Mucosa of rectum (tissue), 2 donors: ENCODE data around the gene ANTXR1.
A peak's percentile ranks its signal among the peaks of the same experiment; 100 is the strongest.

Experiments used
- H3K27ac ChIP-seq, 2 donors: one replicate each; pipeline ENCODE4 v1.7.0; 2013; ENCODE audit warnings: inconsistent platforms in 2 of 2, low read depth in 2 of 2, low read length in 2 of 2
- H3K27me3 ChIP-seq, 2 donors: one replicate each; pipeline ENCODE4 v1.7.0; 2013; ENCODE audit warnings: low read length in 2 of 2; ENCODE audit not compliant: control insufficient read depth in 2 of 2, insufficient read depth in 2 of 2
- H3K36me3 ChIP-seq, 2 donors: one replicate each; pipeline ENCODE4 v1.7.0; 2013; ENCODE audit warnings: low read length in 2 of 2; ENCODE audit not compliant: control insufficient read depth in 2 of 2, insufficient read depth in 2 of 2
- H3K4me1 ChIP-seq, 2 donors: one replicate each; pipeline ENCODE4 v1.7.0; 2013; ENCODE audit warnings: low read length in 2 of 2, mild to moderate bottlenecking in 1 of 2; ENCODE audit not compliant: control insufficient read depth in 2 of 2, insufficient read depth in 2 of 2
- H3K4me3 ChIP-seq, 2 donors: one replicate each; pipeline ENCODE4 v1.7.0; 2013; ENCODE audit warnings: low read length in 2 of 2
- H3K9ac ChIP-seq, 2 donors: one replicate each; pipeline ENCODE4 v1.7.0; 2013; ENCODE audit warnings: low read length in 2 of 2, low read depth in 1 of 2, mild to moderate bottlenecking in 1 of 2
- H3K9me3 ChIP-seq, 2 donors: one replicate each; pipeline ENCODE4 v1.7.0; 2013; ENCODE audit warnings: low read length in 2 of 2; ENCODE audit not compliant: control insufficient read depth in 2 of 2
- donor health status: healthy.
- donor health status: Normal muscosa, but diverticular disease.

The ANTXR1 gene

DNA sequence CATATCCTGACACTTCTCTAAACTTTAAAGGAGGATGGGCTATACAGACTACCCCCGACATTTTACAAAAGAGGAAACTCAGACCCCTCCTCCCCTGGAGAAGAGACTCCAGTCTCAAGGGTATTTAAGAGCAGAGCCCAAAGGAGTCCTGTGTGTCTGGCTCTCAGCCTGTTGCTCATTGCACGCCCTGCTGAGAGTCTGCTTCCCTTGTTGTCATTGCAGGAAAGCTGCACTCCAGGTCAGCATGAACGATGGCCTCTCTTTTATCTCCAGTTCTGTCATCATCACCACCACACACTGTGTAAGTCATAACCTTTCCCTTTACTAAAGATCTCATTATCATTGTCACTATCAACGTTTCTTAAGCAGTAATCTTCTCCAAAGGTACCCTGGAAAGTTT, 111.4 kb downstream of the ANTXR1 start:
- no peaks in the 10 kb centered on the region for H3K36me3 ChIP-seq
- H3K4me1 ChIP-seq: no peaks in the 10 kb centered on the region
- H3K4me3 ChIP-seq: no peak overlapping the region
- no peak overlapping the region for H3K9ac ChIP-seq
- no peak overlapping the region for H3K27ac ChIP-seq
- no peaks in the 10 kb centered on the region for H3K27me3 ChIP-seq
- no peaks in the 10 kb centered on the region for H3K9me3 ChIP-seq

DNA sequence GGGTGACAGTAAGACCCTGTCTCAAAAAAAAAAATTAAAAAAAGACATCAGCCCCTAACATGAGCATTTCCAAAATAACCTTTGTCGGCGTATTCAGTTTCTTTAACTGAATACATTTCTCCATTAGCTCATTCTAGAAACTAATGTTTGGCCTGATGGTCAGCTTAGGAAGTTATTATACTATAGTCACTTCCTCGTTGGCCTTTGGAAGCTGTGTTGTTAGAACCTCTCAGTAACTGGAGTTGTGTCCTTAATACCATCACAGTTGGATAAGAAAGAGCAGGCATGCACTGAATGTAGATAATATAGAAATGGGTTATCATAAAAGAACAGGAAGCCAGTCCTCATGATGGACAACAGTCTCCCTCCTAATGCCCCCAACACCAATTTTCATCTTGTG, 112.8 kb downstream of the ANTXR1 start:
- H3K4me1 ChIP-seq: no peaks in the 10 kb centered on the region
- H3K9me3 ChIP-seq: no peaks in the 10 kb centered on the region
- no peaks in the 10 kb centered on the region for H3K27me3 ChIP-seq
- no peak overlapping the region for H3K27ac ChIP-seq
- H3K36me3 ChIP-seq: no peaks in the 10 kb centered on the region
- no peak overlapping the region for H3K4me3 ChIP-seq
- H3K9ac ChIP-seq: no peak overlapping the region

DNA sequence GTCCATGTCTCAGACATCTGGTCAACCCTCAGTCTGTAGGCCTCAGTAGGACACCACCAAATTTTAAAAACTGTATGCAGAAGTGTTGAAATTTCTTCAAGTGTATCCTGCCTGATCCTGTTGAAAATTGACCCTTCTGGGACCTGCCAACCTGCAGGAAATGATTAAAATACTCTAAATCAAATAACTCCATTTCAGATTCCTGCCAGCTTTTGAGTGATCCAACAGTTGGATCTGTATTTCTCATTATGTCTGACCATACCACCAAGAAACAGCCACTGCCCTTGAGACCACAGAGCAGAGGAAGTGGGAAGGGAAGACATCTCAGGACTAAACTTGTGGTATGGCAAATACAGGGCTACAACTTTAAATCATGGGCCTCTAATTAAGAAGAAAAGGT, 113.4 kb downstream of the ANTXR1 start:
- no peak overlapping the region for H3K27ac ChIP-seq
- no peak overlapping the region for H3K4me3 ChIP-seq
- H3K4me1 ChIP-seq: no peaks in the 10 kb centered on the region
- no peaks in the 10 kb centered on the region for H3K9me3 ChIP-seq
- H3K36me3 ChIP-seq: no peaks in the 10 kb centered on the region
- H3K27me3 ChIP-seq: no peaks in the 10 kb centered on the region
- no peak overlapping the region for H3K9ac ChIP-seq

DNA sequence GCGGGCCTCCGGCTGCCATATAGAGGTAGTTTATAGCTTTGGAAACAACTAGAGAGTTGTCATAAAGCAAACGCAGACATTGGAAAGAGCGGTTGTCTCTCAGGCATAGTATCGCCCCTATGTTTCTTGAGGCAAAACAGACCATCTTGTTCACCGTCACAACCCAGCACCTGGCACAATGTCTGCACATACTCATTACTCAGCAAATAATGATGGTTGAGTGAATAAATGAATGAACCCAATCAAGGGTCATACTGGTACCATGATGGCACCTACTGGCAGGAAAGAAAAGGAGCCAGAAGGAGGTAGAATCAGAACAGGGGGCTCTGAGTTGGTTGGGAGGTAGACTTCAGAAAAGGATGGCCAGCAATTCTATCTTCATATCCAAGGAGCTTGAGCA, 118.5 kb downstream of the ANTXR1 start:
- no peak overlapping the region for H3K27ac ChIP-seq
- H3K36me3 ChIP-seq: no peaks in the 10 kb centered on the region
- H3K9me3 ChIP-seq: no peaks in the 10 kb centered on the region
- H3K9ac ChIP-seq: no peak overlapping the region
- H3K4me1 ChIP-seq: no peaks in the 10 kb centered on the region
- H3K27me3 ChIP-seq: no peaks in the 10 kb centered on the region
- no peak overlapping the region for H3K4me3 ChIP-seq

DNA sequence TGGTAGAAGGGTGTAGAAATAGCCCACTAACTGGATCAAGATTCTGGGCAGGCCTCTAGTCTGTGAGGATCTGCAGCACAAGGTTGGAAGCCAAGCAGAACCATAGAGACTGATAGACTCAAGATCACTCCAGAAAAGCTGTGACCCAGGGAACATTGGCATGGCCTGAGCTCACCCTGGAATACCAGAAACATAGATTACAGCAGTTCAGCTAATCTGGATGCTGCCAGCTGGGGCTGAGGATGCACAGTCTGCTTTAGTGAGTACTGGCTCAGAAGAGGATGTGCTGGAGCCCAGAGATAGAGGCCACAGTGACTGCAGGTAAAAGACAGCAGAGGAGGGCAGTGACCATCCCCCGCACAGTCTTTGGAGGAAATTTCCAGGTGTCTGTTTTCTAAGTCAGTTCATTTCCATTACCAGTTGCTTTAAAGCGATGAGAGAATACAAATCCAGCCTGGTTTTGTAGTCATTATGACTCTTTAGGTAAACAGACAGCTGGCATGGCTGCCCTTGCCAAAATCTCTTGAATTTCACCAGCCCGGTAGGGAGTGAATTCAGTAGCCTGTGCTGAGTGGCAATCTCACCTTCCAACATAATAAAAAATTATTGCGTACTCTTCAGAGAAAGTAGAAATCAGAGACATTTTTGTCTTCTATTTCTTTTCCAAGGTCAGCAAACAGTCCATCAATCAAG, 119.2 kb downstream of the ANTXR1 start:
- no peak overlapping the region for H3K4me3 ChIP-seq
- H3K36me3 ChIP-seq: no peaks in the 10 kb centered on the region
- H3K9me3 ChIP-seq: no peaks in the 10 kb centered on the region
- no peak overlapping the region for H3K27ac ChIP-seq
- no peaks in the 10 kb centered on the region for H3K27me3 ChIP-seq
- H3K4me1 ChIP-seq: no peaks in the 10 kb centered on the region
- H3K9ac ChIP-seq: no peak overlapping the region

DNA sequence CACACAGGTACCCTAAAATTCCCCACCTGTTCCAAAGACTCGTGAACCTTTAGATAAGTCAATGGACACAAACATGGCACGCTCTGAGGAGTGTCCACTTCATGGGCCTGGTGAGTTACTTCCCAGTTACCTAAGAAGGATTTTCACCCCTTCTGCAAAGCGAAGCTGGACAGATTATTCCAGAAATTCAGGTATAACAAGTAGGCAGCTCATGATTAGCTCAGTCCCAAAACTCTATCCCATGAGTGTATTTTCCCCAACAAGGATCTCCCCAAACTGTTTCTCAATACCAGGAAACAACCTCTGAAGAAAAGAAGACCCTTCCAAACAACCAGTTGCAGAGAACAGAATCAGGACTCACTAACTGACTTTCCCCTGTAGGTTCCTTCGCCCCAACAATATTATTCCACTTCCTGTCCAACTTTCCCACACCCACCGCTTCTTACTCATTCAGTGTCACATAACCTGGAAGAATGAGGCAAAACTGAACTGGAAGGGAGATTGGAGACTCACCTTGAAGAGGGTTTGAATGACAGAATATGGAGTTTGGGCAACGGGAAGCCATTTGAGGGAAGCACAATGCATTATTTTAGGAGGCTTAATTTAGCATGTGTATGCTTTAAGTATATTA, 120.1 kb downstream of the ANTXR1 start:
- Histone ChIP-seq H3K4me3 (no peak overlapping the region), H3K27me3 (no peaks in the 10 kb centered on the region), H3K9ac (no peak overlapping the region), H3K27ac (no peak overlapping the region), H3K4me1 (peaks cover 0 to 1% of the 10 kb centered on the region in 2 donors), H3K36me3 (no peaks in the 10 kb centered on the region), H3K9me3 (no peaks in the 10 kb centered on the region)

DNA sequence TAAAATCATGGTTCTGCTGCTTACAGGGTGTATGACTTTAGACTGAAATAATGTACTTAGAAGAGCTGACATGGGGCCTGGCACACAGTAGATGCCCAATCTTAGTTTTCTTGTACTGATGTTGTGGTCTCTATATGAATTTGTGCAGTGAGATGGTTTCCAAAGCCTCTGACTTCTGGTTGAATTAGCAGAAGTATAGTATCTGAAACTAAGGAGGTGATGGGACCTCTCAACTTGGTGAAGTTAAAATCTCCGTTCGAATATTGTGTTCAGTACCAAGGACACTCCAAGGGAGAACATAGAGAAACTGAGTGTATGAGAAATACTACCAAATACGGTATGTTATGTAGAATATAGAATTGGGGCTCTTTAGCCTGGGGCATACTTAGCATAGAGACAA, 120.9 kb downstream of the ANTXR1 start:
- no peaks in the 10 kb centered on the region for H3K9me3 ChIP-seq
- H3K36me3 ChIP-seq: no peaks in the 10 kb centered on the region
- H3K4me3 ChIP-seq: no peak overlapping the region
- peaks cover 0 to 7% of the 10 kb centered on the region in 2 donors for H3K4me1 ChIP-seq
- H3K27ac ChIP-seq: no peak overlapping the region
- no peaks in the 10 kb centered on the region for H3K27me3 ChIP-seq
- H3K9ac ChIP-seq: no peak overlapping the region

DNA sequence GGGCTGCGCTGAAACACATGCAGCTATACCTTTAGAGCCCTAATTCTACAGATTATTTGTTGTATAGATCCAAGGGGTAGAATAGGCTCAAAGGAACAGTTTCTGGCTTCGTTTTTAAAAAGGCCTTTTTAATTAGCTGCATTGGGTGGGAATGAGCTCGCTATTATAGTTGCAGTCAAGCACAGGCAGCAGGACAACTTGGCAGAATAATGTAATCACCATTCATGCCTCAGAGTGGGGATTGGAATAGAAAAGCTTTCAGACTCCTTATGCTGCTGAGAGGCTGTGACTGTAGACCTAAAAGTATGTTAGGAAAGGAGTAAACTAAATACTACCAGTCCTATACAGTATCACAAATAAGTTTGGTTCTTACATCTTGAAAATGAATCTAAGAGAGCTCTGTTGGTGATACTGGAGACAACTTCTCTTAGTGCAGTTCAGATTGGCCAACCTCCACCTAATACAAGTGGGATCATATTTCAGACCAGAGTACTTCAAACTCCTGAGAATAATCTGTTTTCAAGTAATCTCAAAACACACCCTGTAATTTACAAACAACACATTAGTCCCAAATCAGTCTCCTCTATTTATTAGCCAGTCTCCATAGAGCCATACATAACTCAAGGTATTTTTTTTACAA, 121.4 kb downstream of the ANTXR1 start:
- H3K27me3 ChIP-seq: no peaks in the 10 kb centered on the region
- no peak overlapping the region for H3K9ac ChIP-seq
- no peaks in the 10 kb centered on the region for H3K9me3 ChIP-seq
- no peak overlapping the region for H3K27ac ChIP-seq
- no peaks in the 10 kb centered on the region for H3K36me3 ChIP-seq
- H3K4me1 ChIP-seq: peaks cover 0 to 12% of the 10 kb centered on the region in 2 donors
- no peak overlapping the region for H3K4me3 ChIP-seq

DNA sequence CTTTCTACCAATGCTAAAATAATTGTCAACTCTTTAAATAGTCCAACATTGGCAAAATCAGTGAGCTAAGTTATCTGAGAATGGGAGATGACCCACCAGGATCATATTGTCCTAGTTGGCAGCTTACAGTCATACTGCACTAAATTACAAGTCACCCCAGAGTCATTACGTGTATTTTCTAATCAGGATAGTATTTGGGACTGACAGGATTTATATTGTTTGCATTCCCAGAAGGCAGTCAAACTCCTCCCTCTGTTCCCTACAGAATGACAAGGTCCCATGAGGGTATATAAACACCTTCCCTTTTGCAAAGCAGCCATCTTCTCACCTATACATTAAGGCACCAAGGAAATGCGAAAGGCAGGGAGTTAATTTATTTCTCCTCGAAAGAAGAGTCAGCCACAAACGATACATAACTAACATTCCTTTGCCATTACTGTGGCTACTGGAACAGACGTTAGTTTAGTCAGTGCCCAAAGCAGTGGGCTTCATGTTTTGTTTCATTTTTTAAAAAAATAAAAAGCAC, 125.3 kb downstream of the ANTXR1 start:
- Histone ChIP-seq H3K36me3 (no peaks in the 10 kb centered on the region), H3K27me3 (no peaks in the 10 kb centered on the region), H3K9ac (peak overlapping the region in 1 of 2 donors; percentile 16), H3K4me3 (peak overlapping the region in 1 of 2 donors; percentile 28), H3K27ac (peak overlapping the region; percentile 8 to 26), H3K9me3 (no peaks in the 10 kb centered on the region), H3K4me1 (peaks cover 0 to 17% of the 10 kb centered on the region in 2 donors)

DNA sequence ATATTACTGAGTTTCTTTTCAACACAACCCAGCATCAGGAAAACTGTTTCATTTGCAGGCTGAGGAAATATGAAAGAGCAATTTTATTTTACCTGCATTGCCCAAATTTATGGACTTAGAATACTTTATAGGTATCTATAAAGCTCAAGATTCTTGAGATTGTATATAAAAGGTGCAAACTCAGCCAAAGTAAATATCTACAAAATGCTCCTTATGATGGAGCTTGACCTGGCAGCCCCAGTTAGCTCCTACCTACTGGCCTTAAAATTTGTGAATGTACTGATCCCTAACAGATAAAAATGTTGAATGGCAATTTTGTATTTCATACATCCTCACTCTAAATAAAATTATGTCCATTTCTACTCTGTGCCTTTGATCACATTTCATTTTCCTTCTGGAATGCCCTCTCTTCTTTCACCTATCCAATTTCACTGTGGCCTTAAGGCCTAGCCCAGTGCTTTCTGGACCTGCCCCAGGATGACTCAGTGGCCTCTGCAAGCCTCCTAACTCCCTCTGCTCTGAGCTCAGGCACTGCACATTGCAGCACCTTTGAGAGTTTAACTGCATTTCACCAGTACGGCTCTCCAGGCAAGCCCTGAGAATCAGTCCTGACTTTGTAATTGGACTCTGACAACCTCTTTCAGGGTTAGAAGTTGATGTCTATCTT, 125.9 kb downstream of the ANTXR1 start:
- no peaks in the 10 kb centered on the region for H3K36me3 ChIP-seq
- H3K4me3 ChIP-seq: no peak overlapping the region
- H3K4me1 ChIP-seq: peaks cover 0 to 17% of the 10 kb centered on the region in 2 donors
- H3K9me3 ChIP-seq: no peaks in the 10 kb centered on the region
- H3K9ac ChIP-seq: no peak overlapping the region
- H3K27me3 ChIP-seq: no peaks in the 10 kb centered on the region
- H3K27ac ChIP-seq: peak overlapping the region in 1 of 2 donors; percentile 8
